Stimulated activated CD8-positive, alpha-beta memory T cell treated with anti-CD3 and anti-CD28 coated beads, Interleukin-7, amount 100 ng/mL, for 24 hours (primary cell): ENCODE measurements around the gene OR1E2.
"Not testable (repeated sequence)": the region's sequence is repeated elsewhere in the genome, so short reads cannot be mapped to it uniquely, and the experiment has no call there.

Source experiments
- DNase-seq: peaks from one replicate; pipeline ENCODE4 v3.0.0-alpha.2; 2020; ENCODE audit warnings: low read depth

Gene OR1E2

GRCh38 chr17:3433741-3434140, at the start of gene OR1E2:
TSS of gene OR1E2 (minus strand) at chr17:3433841. CDS start at chr17:3433841, 0 bp downstream.
- no peak for DNase-seq

DNA sequence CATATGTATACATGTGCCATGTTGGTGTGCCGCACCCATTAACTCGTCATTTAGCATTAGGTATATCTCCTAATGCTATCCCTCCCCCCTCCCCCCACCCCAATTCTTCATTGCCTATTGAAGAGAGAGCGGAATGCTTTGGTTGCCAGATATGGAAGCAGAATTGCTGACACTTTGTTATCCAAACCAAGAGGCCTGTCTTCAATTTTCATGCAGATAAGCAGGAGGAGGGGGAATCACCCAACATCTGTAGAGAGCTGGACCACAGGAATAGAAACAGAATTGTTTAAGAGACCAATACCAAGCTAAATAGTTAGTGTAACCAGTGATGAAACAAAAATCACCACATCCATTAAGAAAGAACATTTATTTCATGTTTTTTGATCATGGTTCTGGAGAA, 49.2 kb upstream of the OR1E2 start:
- no peak for DNase-seq

DNA sequence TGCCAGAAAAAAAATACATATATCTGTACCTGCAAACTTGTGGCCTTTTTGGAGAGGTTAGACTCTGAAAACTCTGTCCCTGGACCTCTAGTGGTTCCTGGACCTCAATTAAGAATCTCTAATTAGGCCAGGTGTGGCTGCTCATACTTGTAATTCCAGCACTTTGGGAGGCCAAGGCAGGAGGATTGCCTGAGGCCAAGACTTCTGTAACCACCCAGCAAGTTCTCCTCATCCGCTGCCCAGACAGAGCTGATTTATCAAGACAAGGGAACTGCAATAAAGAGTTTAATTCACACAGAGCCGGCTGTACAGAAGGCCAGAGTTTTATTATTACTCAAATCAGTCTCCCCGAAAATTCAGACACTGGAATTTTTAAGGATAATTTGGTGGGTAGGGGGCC, 46.3 kb upstream of the OR1E2 start:
- no peak for DNase-seq

DNA sequence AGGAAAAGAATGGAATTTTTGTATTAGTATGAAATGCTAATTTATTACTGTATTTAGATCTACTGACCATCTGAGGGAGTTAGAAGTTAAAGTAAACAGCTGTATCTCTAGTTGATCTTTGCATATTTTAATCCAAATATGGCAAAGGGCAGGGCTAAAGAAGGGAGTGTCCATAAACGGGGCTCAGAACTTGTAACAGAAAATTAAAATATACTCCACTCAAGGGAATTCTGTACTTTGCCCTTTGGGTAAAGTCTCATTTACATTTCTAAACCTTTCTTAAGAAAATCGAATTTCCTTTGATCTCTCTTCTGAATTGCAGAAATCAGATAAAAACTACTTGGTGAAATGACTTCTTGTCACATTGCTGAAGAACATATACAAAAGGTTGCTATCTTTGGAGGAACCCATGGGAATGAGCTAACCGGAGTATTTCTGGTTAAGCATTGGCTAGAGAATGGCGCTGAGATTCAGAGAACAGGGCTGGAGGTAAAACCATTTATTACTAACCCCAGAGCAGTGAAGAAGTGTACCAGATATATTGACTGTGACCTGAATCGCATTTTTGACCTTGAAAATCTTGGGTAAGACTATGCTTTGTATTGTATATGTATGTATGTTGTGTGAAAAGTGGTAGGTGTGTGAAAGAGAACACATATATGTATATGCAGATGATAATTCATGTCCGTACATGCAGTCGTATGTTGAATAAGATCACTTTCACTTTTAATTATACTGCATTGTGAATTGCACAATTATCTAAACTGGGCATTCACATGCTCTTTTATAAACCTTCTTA, 42.4 kb upstream of the OR1E2 start, which contains the start of gene ASPA:
Gene ASPA (plus strand): TSS at position 186 of the 799 bp plus-strand sequence. CDS start 163 bp downstream, at position 349.
- DNase-seq, result no peak

- no peak for DNase-seq
These were observed 41.6 kb upstream of the OR1E2 start for GRCh38 chr17:3475251-3475685.

DNA sequence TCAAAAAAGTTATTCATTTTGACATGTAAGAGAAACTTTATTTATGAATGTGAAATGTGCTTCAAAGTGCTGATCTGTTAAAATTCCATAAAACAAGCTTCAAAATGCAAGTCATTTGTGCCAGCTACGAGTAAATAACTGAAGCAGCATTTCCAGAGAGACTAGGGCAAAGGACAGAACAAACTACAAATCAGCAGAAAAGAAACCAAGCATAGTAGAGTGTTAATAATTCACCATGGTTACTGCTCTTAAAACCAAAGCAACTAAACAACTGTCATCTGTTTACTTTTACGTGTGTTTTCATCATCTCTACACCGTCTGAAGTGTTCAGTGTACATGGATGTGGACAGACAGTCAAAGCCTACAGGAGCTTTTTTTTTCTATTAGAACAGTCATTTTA, 40.6 kb upstream of the OR1E2 start:
- DNase-seq, result no peak

GRCh38 chr17:3472137-3472536, 38.5 kb upstream of the OR1E2 start:
- no peak for DNase-seq

- no peak for DNase-seq
These were observed 38.0 kb upstream of the OR1E2 start, which contains the start of gene SPATA22 for GRCh38 chr17:3471599-3471998. TSS of gene SPATA22 (minus strand) at chr17:3471819. CDS start at chr17:3469325, 2,494 bp downstream.

DNA sequence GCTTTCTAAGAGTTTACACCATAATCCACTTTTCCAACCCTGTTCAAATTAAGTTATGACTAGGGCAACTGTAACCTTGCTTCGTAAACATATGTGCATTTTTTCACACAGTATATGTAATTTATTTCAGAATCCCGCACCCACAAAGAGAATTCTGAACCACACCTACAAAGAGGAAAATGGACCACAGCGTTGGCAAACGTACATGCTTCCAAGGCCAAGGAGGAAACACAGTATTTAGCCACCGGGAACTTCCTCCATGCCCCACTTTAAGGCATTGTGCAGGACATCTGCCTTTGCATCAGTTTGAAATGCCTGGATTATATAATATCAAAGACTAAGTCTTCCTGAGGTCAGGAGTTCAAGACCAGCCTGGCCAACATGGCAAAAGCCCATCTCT, 35.9 kb upstream of the OR1E2 start:
- DNase-seq, result no peak

- DNase-seq, result not testable (repeated sequence)
These were observed 32.7 kb upstream of the OR1E2 start for GRCh38 chr17:3466355-3466754.

GRCh38 chr17:3448059-3448665, 14.5 kb upstream of the OR1E2 start:
- DNase-seq, result no peak

GRCh38 chr17:3447625-3448024, 14.0 kb upstream of the OR1E2 start:
- DNase-seq, result no peak

DNA sequence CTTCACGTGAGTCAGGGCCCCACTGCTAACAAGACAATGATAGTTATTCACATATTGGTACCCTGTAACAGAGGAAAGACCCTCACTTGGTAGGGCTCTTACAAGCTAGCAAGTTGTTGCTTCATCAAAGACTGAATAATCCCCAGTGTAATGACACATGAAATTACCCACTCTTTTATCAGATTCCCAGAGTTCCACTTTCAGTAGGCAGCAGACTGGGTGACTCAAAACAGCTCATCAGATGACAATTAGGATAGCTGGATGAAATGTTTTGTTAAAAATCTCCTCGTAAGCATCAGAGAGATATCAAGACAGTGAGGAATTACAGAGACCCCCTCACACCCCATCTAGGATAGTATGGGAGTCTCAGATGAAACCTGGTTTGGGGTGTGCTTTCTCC, 6.8 kb upstream of the OR1E2 start:
- no peak for DNase-seq

DNA sequence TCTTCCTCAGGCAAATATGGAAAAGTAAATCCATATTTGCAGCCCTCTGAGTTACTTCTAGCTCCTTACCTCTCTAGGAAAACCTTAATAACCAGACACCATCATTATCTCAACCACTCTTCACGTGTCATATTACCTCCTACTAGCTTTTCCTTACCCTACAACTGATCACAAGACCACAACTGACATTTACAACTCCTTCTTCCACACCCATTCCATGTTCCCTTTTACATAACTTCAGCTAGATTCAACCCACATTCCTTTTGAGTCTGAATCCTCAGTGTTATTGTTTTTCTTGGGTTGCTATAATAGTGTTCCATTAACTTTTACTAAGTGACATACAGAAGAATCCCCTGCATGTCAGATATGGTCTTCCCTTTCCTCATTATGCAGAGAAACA, 4.7 kb upstream of the OR1E2 start:
- DNase-seq, result no peak

GRCh38 chr17:3433215-3433614, 426 bp downstream of the OR1E2 start:
- DNase-seq, result not testable (repeated sequence)

DNA sequence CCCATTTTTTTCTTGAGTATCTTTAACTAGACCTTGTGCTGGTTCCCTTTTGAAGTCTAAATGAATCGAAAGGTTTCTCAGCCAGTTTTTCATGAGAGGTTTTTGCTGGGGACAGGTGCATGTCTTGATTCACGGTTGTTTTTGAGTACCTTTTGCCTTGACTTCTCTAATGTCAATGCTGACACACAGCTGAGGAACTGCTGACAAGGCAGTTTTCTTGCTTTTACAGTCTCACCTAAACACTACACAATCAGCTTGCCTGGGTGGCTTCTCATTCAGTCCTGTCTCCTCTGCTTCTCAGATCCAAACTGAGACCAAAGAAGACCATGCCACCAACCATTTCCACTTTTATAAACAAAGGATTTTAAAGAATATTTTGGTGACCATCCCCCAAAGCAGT, 15.4 kb downstream of the OR1E2 start:
- no peak for DNase-seq

DNA sequence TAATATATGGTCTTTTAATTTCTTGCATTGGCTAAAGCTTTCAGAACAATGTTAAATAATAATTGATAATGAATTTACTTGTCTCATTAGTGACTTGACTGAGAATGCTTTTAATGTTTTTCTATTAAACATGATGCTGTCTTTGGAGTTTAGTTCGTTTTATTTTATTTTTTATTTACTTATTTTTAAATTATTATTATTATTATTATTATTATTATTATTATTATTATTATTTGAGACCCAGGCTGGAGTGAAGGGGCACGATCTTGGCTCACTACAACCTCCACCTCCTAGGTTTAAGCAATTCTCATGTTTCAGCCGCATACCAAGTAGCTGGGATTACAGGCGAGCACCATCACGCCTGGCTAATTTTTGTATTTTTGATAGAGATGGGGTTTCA, 18.0 kb downstream of the OR1E2 start:
- DNase-seq, result no peak

GRCh38 chr17:3412216-3412615, 21.4 kb downstream of the OR1E2 start:
- not testable (repeated sequence) for DNase-seq

- no peak for DNase-seq
These were observed 22.6 kb downstream of the OR1E2 start, which contains the start of gene OR3A3 for GRCh38 chr17:3411070-3411469. TSS of gene OR3A3 (plus strand) at chr17:3411370.

- DNase-seq, result not testable (repeated sequence)
These were observed 29.8 kb downstream of the OR1E2 start for GRCh38 chr17:3403856-3404255.

- DNase-seq, result no peak
These were observed 31.9 kb downstream of the OR1E2 start for GRCh38 chr17:3401786-3402185.

- no peak for DNase-seq
These were observed 33.6 kb downstream of the OR1E2 start for GRCh38 chr17:3400055-3400454.

GRCh38 chr17:3398310-3398709, 35.3 kb downstream of the OR1E2 start, which contains the start of gene OR1E1:
TSS of gene OR1E1 (minus strand) at chr17:3398410. CDS start at chr17:3398410, 0 bp downstream.
- DNase-seq, result no peak
